Measurements from ENCODE around the gene GLRX.
A peak's percentile ranks its signal among the peaks of the same experiment; 100 is the strongest.
"Not testable (repeated sequence)": the region's sequence is repeated elsewhere in the genome, so short reads cannot be mapped to it uniquely, and the experiment has no call there.

The GLRX gene

GRCh38 chr5:95851141-95851540, 28.6 kb upstream of the GLRX start:
- DNase-seq, result not testable (repeated sequence)

GRCh38 chr5:95850391-95850894, 27.9 kb upstream of the GLRX start:
- no peak for DNase-seq

- no peak for DNase-seq
Measured at GRCh38 chr5:95848701-95849100, 26.2 kb upstream of the GLRX start.

- no peak for DNase-seq
Measured at GRCh38 chr5:95847261-95847592, 24.7 kb upstream of the GLRX start.

- DNase-seq, result peak; percentile 73 to 77
Measured at GRCh38 chr5:95846554-95847260, 24.2 kb upstream of the GLRX start.

- no peak for DNase-seq
Measured at GRCh38 chr5:95845391-95845790, 22.9 kb upstream of the GLRX start.

GRCh38 chr5:95843733-95844223, 21.3 kb upstream of the GLRX start:
- no peak for DNase-seq

GRCh38 chr5:95842854-95843544, 20.5 kb upstream of the GLRX start:
- DNase-seq, result peak; percentile 70 to 77

- DNase-seq, result no peak
Measured at GRCh38 chr5:95841914-95842812, 19.6 kb upstream of the GLRX start.

- DNase-seq, result no peak
Measured at GRCh38 chr5:95840956-95841705, 18.6 kb upstream of the GLRX start.

- DNase-seq, result no peak
Measured at GRCh38 chr5:95839658-95840057, 17.1 kb upstream of the GLRX start.

- DNase-seq, result no peak
Measured at GRCh38 chr5:95838556-95838955, 16.0 kb upstream of the GLRX start.

- DNase-seq, result no peak
Measured at GRCh38 chr5:95838001-95838520, 15.5 kb upstream of the GLRX start.

- no peak for DNase-seq
Measured at GRCh38 chr5:95837492-95837891, 15.0 kb upstream of the GLRX start.

- not testable (repeated sequence) for DNase-seq
Measured at GRCh38 chr5:95836971-95837370, 14.4 kb upstream of the GLRX start.

- no peak for DNase-seq
Measured at GRCh38 chr5:95836544-95836943, 14.0 kb upstream of the GLRX start.

GRCh38 chr5:95835682-95836385, 13.3 kb upstream of the GLRX start:
- DNase-seq, result peak; percentile 22 to 38

GRCh38 chr5:95832664-95833063, 10.1 kb upstream of the GLRX start:
- DNase-seq, result no peak

GRCh38 chr5:95830226-95830625, 7.7 kb upstream of the GLRX start:
- DNase-seq, result no peak

- DNase-seq, result no peak
Measured at GRCh38 chr5:95827892-95828246, 5.3 kb upstream of the GLRX start.
